GM21526 (cell line): Measurements from ENCODE around the gene CAND2.

Experiments
- ATAC-seq: cut with Tn5 transposase; IDR thresholded peaks from one replicate; pipeline ENCODE4 v1.9.1; 2021; ENCODE audit warnings: moderate library complexity; ENCODE audit not compliant: unreplicated experiment, low FRiP score

The CAND2 gene

GRCh38 chr3:12796171-12797123 lies at the start of gene CAND2:
TSS of gene CAND2 (plus strand) at chr3:12796680. CDS start at chr3:12796721, 41 bp downstream.
- no peak for ATAC-seq

- ATAC-seq = no peak
Measured at GRCh38 chr3:12748477-12748876, 48.0 kb upstream of the CAND2 start.

- no peak for ATAC-seq
Measured at GRCh38 chr3:12750223-12750622, 46.3 kb upstream of the CAND2 start.

GRCh38 chr3:12750658-12751071 lies 45.8 kb upstream of the CAND2 start:
- no peak for ATAC-seq

- no peak for ATAC-seq
Measured at GRCh38 chr3:12751571-12751970, 44.9 kb upstream of the CAND2 start.

- no peak for ATAC-seq
Measured at GRCh38 chr3:12752102-12752501, 44.4 kb upstream of the CAND2 start.

GRCh38 chr3:12752809-12753208 lies 43.7 kb upstream of the CAND2 start:
- ATAC-seq = no peak

- no peak for ATAC-seq
Measured at GRCh38 chr3:12753275-12754028, 43.0 kb upstream of the CAND2 start.

GRCh38 chr3:12754313-12754712 lies 42.2 kb upstream of the CAND2 start:
- ATAC-seq = no peak

- no peak for ATAC-seq
Measured at GRCh38 chr3:12755754-12756153, 40.7 kb upstream of the CAND2 start.

GRCh38 chr3:12756175-12756574 lies 40.3 kb upstream of the CAND2 start:
- ATAC-seq = no peak

GRCh38 chr3:12756635-12757034 lies 39.8 kb upstream of the CAND2 start:
- ATAC-seq = no peak

- ATAC-seq = no peak
Measured at GRCh38 chr3:12758025-12758781, 38.3 kb upstream of the CAND2 start.

GRCh38 chr3:12759097-12759679 lies 37.3 kb upstream of the CAND2 start, which contains the start of gene TMEM40:
TSS of gene TMEM40 (minus strand) at chr3:12759259. CDS start at chr3:12749832, 9,427 bp downstream.
- ATAC-seq = no peak

- no peak for ATAC-seq
Measured at GRCh38 chr3:12759693-12760565, 36.6 kb upstream of the CAND2 start.

- ATAC-seq = no peak
Measured at GRCh38 chr3:12764171-12764776, 32.2 kb upstream of the CAND2 start.

GRCh38 chr3:12766541-12766940 lies 29.9 kb upstream of the CAND2 start:
- no peak for ATAC-seq

GRCh38 chr3:12768579-12769527 lies 27.6 kb upstream of the CAND2 start:
- no peak for ATAC-seq
